ENCODE results near the gene DNAJB2.
A peak's percentile ranks its signal among the peaks of the same experiment; 100 is the strongest.
"Not testable (repeated sequence)": the region's sequence is repeated elsewhere in the genome, so short reads cannot be mapped to it uniquely, and the experiment has no call there.

Gene DNAJB2

DNA sequence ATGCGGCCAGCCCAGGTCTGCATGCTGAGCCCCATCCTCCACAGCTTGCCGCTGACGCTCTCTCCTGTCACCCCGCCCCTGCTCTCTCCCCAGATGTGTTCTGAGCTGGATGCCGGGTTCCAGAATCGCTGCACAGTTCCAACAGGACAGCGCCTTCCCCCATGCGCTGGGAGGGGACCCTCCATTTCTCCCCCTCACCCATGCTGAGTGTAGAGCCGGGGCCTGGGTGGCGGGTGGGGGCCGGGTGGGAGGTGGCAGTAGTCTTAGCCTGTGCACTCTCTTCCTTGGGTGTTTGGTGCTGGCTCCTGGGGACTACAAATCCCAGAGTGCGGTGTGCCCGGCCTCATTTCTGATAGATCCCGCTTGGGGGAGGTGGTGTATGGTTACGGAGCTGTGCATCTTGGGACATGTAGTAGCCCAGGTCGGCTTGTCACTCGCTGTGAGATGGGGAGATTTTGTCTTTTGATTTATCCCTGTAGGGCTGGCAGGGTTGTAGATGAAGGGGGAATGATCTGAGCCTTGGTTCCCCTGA is 6.8 kb downstream of the DNAJB2 start:
- peak; percentile 76 for DNase-seq

DNA sequence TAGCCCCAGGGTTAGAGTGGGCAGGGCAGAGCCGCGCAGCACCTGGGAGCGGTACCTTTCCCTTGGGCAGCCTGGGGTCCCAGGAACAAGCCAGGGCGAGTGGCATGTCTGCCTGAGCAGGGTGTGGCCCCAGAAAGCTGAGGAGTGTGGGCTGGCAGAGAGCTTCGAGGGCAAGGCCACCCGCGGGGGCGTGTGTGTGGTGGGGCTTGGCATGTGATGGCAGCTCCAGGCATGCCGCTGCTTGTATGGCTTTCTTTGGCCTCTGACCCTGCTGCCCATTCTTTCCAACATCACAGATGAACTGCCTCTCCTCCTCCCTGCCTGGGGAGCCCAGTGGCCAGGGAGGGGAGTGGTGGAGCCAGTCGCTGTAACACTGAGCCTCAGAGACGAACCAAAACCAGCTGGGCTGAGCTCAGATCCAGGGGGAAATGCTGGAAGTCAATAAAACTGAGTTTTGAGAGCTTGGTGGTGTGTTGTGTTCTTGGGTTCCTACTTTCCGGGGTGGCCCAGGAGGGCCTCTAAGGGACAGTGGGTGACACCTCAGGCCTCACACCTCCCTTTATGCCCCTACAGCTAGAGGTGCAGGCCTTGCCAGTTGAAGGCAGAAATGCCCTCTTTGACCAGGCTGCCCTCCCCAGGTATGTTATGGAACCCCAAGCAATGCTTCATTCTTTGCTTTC is 7.4 kb downstream of the DNAJB2 start:
- no peak for DNase-seq

DNA sequence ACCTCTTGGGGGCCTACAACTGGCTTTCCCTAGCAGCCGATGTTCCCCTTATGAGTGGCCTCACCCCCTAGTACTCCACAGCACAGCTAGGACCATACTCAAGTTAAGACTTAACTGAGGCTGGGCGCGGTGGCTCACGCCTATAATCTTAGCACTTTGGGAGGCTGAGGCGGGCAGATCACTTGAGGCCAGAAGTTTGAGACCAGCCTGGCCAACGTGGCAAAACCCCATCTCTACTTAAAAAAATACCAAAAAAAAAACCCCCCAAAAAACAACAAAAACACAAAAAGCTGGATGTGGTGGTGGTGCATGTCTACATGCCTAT is 7.9 kb downstream of the DNAJB2 start:
- not testable (repeated sequence) for DNase-seq

DNA sequence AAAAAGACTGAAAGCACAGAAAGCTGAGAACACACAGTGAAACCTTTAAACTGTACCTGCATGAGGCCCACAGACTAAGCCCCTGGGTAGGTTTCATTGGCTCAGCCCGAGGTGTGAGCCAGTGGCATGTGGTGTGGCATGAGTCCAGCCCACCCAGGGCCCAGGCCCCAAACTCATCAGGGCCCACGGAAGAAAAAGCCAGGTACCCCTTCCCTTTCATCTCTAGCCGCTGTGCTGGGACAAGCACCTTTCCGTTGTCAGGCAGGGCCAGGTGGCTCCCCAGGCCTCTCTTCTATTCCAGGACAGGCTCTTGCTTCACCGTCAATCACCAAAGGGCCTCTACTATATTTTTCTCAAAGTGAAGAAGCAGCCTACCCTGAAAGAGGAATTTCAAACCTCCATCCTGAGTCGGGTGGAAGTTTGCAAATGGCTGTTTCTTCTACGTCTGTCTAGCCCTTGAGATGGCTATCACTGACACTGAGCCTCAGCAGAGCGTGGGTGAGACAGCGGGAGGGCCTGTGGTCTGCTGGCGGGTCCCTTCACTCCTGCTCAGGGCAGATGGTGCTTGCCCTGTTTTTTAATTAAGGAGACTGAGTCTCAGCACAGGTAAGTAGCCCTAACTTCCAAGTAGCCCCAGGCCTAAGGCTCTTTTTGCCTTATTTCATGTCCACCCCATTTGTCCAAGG is 8.6 kb downstream of the DNAJB2 start:
- no peak for DNase-seq

DNA sequence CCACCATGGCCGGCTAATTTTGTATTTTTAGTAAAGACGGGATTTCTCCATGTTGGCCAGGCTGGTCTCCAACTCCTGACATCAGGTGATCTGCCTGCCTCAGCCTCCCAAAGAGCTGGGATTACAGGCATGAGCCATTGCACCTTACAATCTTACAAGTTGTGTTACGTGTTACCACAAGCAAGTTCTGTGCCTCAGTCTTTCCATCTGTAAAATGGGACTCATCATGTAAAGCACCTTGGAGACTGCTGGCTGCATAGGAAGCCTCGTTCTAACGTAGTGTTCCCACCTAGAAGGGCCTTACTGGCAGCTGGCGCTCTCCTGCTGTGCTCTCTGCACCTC is 10.0 kb downstream of the DNAJB2 start:
- no peak for DNase-seq

DNA sequence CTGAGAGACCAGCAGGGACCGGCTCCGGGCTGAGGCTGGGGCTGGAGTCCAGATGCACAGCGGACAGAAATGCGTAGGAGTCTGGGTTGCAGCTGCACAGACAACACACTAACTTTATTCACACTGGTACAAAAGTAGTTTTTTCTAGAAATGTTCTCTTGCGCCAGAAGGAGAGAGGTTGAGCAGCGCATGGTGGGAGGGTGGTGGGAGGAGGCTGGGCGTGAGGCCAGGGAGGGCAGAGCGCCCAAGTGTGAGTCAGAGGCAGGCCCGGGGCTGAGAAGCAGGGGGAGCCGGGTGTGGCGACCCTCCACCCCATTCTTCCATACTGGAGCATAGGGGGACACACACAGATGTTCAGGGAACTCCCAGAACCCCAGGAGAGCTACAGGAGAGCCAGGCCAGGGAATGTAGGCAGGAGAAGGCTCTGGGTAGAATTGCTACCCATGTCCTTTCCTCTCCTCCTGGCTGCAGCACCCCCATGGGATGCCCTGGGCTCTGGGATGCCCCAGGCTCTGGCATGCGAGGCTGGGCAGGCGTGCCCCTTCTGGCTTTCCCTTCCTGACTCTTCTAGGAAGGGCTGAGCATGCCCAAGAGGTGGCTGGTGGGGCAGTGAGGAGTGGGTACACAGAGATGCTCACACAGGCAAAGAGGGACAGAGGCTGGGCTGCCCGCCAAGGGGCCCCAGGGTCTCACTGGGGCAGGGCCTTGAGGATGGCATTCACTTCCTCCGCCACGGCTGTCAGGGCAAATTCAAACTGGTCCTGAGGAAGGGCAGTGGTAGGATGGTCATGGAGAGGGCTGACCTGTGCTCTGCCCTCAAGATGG is 10.6 kb downstream of the DNAJB2 start:
- DNase-seq = peak; percentile 77

DNA sequence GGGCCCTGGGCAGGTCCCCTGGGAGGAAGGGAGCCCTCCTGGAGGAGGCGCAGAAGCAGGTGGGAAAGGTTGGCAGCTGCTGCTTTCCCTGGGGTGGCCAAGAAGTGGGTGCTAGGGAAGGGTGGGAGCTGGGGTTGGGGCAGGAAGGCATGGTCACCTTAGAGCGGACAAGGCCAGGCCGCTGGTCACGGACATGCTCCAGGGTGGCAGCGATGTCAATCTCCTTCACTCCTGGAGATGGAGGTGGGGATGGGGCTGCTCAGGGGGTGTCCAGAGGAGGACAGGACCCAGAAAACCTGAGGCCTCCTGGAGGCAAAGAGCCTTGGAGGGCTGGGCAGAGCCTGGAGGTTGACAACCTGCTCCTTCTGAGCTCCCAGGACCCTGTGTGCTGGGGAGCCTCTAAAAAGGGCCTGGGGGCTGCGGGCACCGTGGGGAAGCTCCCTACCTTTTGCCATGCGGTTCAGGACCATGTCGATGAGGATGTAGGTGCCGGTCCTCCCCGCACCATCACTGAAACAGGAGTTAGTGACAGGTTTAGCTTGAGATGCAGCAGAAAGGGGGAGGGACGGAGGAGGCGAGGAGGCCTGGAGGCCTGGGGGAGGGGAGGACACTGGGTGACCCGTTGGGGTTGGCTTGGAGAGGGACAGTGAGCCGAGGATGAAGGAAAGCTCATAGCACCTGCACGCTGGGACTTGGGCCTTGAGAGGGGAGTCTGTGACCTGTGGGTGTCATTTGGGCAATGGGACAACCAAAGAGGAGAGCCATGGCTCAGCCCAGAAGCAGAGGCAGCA is 11.4 kb downstream of the DNAJB2 start:
- no peak for DNase-seq

DNA sequence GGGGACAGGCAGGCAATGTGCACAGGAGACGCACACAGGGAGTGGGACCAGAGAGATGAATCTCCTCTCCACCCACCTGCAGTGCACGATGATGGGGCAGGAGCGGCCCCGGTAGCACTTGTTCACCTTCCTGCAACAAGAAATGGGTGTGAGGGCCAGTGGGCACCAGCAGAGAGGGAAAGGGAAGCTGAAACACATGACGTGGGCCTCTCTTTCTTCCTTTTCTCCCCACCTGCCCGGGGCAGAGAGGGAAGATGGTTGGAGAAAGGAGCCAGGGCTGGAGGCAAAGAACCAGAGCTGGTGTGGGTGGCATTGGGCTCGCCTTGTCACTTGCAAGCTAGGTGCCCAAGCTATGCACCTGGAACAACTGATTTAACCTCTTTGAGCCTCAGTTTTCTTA is 12.2 kb downstream of the DNAJB2 start:
- no peak for DNase-seq

DNA sequence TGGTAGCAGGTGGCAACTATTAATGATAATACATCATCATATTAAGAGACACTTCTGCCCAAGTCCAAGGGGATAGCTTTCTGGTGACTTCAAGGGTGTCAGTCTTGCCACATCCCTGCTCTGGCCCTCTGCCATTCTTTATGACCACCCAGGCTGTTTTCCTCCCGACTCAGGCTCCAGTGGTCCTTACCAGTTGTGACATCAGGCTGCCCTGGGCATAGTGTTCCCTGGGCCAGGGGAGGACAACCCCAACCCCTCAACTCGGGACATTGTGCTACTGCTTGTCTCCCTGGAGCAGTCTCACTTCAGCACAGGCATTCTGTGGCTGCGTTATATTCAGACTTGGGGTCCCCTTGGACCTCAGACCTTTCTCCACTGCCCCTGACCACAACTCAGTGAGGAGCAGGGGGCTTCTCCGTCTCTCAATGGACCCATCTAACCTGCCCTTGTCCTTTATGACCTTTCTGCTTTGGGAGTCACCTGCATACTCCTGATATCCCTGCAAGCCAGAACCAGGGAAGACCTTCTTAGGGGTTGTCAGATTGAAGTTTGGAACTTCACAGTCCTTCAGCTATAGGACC is 12.8 kb downstream of the DNAJB2 start:
- no peak for DNase-seq

DNA sequence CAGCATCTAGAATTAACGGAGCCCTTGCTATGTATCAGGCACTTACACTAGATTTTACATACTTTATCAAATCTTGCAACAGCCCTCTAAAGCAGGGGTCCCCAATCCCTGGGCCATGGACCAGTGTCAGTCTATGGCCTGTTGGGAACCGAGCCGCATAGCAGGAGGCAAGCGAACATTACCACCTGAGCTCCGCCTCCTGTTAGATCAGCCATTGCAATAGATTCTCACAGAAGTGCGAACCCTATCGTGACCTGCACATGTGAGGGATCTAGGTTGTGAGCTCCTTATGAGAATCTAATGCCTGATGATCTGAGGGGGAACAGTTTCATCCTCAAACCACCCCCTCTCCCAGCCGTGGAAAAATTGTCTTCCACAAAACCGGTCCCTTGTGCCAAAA is 13.4 kb downstream of the DNAJB2 start:
- DNase-seq = no peak

DNA sequence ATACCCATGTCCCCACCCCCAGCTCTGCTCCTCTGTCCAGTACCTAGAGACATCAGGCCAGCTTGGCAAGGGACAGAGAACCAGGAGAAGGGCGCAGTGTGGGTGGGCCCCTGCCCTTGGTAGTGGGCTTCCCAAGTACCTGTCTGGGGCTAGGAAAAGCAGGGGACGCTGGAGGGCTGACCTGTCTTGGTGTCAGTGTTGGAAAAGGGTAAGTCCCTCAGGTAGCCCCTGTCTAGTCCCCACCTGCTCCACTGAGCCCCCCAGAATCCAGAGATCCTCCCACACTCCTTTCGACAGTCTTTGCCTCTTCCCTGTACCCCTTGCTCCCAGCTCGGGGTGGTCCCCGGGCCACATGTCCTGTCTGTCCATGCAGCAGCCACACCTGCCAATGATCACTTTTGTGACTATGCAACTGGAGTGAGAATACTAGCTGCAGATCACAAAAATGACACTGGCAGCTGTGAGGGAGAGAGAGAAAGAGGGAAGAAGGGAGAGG is 14.6 kb downstream of the DNAJB2 start:
- no peak for DNase-seq

DNA sequence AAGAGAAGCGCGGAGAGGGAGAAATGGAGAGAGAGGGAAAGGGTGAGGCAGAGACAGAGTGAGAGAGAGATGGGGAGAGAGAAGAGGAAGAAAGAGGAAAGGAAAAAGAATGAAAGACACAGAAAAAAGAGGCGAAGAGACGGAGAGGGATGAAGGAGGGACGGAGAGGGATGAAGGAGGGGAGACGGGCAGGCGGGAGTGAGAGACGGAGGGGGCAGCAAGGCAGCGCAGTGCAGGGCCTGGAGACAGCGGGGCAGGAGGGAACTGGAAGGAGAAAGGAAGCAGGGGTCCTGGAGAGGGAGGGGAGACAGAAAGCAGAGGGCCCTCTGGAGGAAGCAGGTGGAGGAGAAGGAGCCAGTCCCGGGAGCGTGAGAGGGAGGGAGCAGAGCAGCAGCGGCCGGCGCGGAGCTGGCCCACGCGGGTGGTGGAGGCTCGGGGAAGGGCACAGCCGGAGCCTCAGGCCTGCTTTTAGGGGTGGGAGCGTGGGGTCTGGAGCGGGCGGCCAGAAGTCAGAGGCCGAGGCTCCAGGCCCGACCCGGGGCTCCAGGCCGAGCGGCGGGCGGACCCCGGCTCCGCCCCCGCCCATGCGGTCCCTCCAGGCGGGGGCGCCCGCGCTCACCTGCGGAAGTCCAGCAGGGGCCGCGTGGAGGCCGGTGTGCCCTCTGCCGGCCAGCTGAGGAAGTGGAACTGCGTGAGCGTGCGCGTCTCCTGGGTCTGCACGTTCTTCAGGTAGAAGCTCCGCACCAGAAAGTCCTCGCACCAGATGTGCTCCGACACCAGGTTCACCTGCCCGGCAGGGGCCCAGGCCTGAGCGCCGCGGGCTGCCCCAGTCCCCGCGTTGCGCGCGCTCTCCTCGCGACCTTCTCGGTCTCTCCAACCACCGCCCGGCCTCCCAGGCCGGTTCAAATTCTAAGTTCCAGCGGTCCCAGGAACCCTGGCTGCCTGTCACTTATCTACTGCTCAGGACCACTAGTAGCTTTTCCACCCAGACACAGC is 15.5 kb downstream of the DNAJB2 start:
- peak; percentile 69 for DNase-seq

DNA sequence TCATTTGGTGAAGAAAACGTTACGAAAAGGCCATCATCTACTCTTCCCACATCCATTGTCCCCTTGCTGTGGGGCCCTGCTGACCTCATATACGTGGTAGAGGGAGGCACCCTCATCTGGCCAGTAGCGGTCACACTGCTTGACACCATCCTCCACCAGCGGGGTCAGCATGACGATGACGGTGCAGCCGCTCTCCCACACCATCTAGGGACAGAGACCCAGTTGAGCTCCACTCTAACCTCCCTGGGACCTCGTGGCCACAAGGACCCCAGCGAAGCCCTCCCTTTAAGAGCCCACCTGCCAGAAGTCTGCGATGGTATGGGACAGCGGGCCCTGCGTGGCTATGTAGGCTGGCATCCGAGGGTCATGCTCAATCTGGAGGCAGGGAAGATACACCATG is 17.0 kb downstream of the DNAJB2 start:
- no peak for DNase-seq

DNA sequence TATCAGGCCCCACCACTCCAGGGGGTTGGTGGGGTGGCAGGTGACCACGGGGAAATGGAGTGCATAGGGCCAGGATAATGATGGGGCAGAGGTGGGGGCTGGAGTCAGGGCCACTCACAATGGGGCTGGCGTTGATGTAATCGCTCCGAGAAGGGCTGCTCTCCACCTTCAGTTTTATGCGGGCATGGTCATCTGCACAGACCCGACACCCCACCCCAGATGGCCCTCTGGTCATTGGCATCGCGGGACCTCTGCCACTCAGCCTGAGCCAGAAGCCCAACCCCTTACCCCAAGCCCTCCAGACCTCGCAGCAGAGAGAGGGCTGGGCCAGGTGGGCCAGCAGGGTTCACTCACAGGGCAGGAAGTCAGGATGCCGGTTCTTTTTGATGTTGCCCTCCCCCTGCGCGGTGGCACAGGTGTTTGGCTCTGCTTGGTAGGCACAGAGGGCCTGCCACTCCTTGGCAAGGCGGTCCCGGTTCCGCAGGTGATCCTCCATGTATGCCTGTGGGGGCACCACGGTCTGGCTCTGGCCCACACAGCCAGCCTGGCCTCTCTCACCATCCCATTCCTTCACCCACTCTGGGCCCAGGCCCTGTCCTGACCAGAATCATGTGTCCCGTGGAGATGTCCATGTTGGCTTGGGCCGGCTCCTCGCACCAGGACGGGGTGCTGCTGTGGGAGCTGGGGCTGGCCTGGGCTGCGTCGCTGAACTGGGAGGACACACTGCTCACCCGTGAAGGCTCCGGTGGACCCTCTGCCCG is 17.6 kb downstream of the DNAJB2 start:
- no peak for DNase-seq

DNA sequence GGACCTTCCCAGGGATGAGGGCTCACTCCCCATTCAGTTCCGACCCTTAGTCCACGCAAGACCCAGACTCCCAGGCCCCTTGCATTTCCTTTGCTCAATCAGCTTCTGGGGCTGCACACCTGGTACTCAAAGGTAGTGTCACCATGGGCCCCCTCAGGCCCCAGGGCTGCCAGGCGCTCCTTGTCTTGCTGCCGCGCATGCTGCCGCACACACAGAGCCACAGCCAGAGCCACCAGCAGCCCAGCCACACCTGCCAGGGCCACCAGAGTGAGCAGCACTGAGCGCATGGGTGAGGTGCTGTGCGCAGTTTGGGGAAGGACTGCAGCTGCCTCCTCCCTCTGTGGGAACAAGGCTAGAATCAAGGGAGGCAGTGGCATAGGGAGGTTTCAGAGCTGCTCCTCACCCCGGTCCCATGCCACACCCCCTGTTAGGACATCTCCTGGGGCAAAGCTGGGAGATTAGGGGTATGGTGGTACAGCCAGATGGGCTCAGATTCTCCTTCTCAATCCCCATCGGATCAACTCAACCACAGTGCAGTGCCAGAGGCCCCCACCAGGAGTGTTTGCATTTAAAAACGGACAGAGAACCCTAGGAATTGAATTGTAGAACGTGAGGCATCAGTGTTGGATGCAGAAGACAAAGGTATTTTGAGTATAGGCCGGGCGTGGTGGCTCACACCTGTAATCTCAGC is 18.7 kb downstream of the DNAJB2 start:
- peak; percentile 14 for DNase-seq

DNA sequence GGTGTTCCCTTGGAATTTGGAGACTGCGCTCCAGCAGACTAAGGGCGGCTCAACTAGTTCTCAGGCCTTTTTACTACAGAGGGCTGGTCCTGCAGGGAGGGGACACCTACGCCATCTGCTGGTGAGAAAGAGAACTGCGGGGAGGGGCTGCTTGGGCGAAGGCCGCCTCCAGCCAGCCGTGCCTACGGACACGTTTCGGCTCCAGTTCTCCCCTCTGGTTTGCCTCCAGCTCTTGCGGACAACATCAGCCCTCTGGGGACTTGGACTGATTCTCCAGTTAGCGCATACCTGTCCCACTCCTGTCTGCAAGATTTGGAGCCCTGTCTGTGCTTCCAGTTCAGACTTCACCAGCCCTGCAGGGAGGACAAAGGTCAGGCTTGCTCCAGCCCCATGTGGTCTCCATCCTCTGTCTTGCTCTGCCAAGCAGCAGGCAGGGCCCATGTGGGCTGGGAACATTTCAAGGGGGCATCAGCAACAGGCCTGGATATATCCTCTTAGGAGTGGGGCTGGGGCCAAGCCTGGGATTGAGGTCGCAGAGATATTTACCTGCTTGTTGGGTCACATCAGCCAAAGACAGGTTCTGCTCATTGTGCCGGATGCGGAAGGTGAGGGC is 19.7 kb downstream of the DNAJB2 start:
- peak; percentile 76 for DNase-seq

DNA sequence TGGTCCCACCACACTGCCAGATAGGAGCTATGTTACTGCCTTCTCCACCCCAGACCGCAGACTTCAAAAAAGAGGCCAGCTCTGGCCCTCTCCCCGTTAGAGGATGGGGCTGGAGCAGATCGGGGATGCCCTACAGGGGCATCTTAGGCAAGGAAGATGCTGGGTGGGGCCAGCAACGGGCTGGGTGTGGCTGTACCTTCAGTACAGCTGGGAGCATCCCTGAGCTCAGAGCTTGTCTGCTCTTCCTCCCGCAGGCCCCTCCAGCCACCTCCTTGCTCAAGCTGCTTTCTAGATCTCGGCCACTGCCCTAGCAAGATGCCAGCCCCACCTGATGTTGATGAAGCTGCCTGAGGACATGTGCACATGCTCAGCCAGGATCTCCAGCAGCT is 20.2 kb downstream of the DNAJB2 start:
- no peak for DNase-seq

DNA sequence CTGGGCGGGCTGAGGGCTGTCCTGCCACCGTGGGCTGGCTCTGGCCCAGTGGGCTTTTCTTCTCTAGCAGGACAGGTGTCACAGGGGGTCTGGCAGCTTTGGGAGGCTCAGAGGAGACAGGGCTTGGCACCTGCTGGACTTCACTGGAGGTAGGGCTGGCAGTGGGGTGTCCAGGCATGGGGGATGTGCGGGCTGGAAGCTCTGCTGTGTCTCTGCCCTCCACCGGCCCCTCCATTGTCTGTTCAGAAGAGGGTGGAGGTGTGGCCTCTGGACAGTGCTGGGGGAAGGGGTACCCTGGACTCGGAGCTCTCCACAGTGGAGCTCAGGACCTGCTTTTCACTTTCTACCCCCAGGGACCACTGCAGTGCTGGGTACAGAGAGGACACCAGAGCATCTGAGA is 20.9 kb downstream of the DNAJB2 start:
- DNase-seq = no peak

DNA sequence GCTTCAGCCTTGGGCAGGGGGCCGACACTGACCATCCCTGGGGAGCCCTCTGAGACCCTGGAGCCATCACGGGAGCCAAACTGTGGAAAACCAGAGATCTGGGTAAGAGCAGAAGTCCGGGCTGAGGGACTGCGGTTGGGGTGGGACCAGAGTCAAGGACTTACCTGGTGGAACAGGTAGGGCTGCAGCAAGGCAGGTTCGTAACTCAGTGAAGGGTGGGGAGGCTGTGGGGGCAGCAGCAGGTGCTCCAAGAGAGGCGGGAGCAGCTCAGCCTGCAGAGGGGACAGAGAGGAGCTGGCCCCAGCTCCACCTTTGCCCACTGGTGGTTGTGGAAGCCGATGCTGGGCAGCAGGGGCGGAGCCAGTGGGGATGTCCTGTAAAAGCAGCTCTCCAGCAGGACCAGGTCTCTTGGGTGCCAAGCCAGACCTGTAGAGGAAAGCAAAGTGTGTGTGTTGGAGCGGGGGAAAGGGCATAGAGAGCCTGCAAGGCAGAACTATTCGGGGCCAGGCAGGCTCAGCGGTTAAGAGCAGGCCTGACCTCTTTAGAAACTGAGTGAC is 23.3 kb downstream of the DNAJB2 start:
- DNase-seq = no peak

All from fibroblast of skin of back (primary cell).